ENCODE data around the gene TICRR.
"Not testable (repeated sequence)": the region's sequence is repeated elsewhere in the genome, so short reads cannot be mapped to it uniquely, and the experiment has no call there.

TICRR gene

DNA sequence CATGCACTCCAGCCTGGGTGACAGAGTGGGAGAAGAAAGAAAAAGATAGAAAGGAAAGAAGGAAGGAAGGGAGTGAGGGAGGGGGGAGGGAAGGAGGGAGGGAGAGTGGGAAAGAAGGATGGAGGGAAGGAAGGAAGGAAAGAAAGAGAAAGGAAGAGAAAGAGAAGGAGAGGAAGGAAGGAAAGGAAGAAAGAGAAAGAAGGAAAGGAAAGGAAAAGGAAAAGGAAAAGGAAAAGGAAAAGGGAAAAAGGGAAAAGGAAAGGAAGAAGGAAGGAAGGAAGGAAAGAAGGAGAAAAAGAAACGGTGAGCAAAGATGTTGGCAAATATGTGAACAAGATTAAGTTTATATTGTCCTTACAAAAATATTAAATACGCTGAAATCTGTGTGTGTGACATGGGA lies 36.2 kb upstream of the TICRR start:
- no peaks in the 10 kb centered on the region for H3K79me2 ChIP-seq (ENCODE audit: control insufficient read depth, insufficient read depth, low read length, poor library complexity)
- H3K79me1 ChIP-seq (ENCODE audit: low read length): no peaks in the 10 kb centered on the region
- H2BK12ac ChIP-seq (ENCODE audit: low read length): no peak overlapping the region
- no peaks in the 10 kb centered on the region for H3K27me3 ChIP-seq (ENCODE audit: insufficient read depth, low read length)
- peaks cover 8% of the 10 kb centered on the region for H3K9me3 ChIP-seq (ENCODE audit: insufficient read depth, low read depth, low read length)
- no peak overlapping the region for H3K23ac ChIP-seq (ENCODE audit: low read length)
- no peak overlapping the region for H3K4me3 ChIP-seq (ENCODE audit: low read depth, low read length)
- no peak overlapping the region for H2AK5ac ChIP-seq (ENCODE audit: low read length)
- H4K8ac ChIP-seq (ENCODE audit: low read depth, low read length): no peak overlapping the region
- no peak overlapping the region for H4K91ac ChIP-seq (ENCODE audit: low read depth, low read length)
- no peak overlapping the region for H3K27ac ChIP-seq (ENCODE audit: low read depth, low read length)
- DNase-seq: no peak
- no peak overlapping the region for H2AFZ ChIP-seq (ENCODE audit: insufficient read depth, low read length, poor library complexity)
- no peak overlapping the region for H3K9ac ChIP-seq (ENCODE audit: low read length)
- H3K4me1 ChIP-seq (ENCODE audit: control insufficient read depth in 1 of 2, insufficient read depth in 2 of 2, low read length in 2 of 2): no peaks in the 10 kb centered on the region
- H2BK120ac ChIP-seq (ENCODE audit: insufficient read depth, low read length, poor library complexity): no peak overlapping the region
- H3K4me2 ChIP-seq (ENCODE audit: low read length): no peak overlapping the region
- H3K36me3 ChIP-seq (ENCODE audit: control insufficient read depth in 1 of 2, insufficient read depth in 2 of 2, low read length in 2 of 2): no peaks in the 10 kb centered on the region
- no peak overlapping the region for H3K14ac ChIP-seq (ENCODE audit: low read length)
- H2BK5ac ChIP-seq (ENCODE audit: low read depth, low read length, poor library complexity): no peak overlapping the region
- no CpG with 5 or more reads among the region's 2 CpGs for WGBS (ENCODE audit: extremely low coverage, insufficient coverage, insufficient read length)
- H3K4ac ChIP-seq (ENCODE audit: low read depth, low read length): no peak overlapping the region
- H4K12ac ChIP-seq (ENCODE audit: low read depth, low read length): no peak overlapping the region
- H3K18ac ChIP-seq (ENCODE audit: low read length): no peak overlapping the region

DNA sequence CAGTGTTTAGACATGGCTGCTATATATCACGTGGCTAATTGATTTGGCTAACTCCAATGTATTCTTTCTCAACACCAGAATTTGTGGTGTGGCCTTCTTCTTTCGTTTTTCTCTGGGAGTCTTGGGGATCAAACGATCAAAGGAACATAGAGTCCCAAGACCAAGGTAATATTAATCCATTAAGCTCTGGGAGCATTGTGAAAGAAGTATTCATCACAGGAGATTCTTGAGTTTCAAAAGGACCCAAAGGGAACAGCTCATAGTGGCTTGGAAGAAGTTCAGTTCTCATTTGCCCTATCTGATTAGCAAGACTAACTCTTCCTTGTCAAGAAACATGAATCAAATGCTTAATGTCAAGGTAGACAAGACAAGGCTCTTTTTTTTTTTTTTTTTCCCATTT lies 32.9 kb upstream of the TICRR start:
- Histone ChIP-seq H2AFZ (ENCODE audit: insufficient read depth, low read length, poor library complexity) (no peak overlapping the region), H2BK12ac (ENCODE audit: low read length) (no peak overlapping the region), H4K12ac (ENCODE audit: low read depth, low read length) (no peak overlapping the region), H4K91ac (ENCODE audit: low read depth, low read length) (no peak overlapping the region), H2BK5ac (ENCODE audit: low read depth, low read length, poor library complexity) (no peak overlapping the region), H3K79me1 (ENCODE audit: low read length) (no peaks in the 10 kb centered on the region), H3K4me2 (ENCODE audit: low read length) (no peak overlapping the region), H3K9me3 (ENCODE audit: insufficient read depth, low read depth, low read length) (peaks cover 8% of the 10 kb centered on the region), H3K79me2 (ENCODE audit: control insufficient read depth, insufficient read depth, low read length, poor library complexity) (no peaks in the 10 kb centered on the region), H3K27ac (ENCODE audit: low read depth, low read length) (no peak overlapping the region), H2BK120ac (ENCODE audit: insufficient read depth, low read length, poor library complexity) (no peak overlapping the region), H2AK5ac (ENCODE audit: low read length) (no peak overlapping the region), H3K14ac (ENCODE audit: low read length) (no peak overlapping the region), H4K8ac (ENCODE audit: low read depth, low read length) (no peak overlapping the region), H3K4me1 (ENCODE audit: control insufficient read depth in 1 of 2, insufficient read depth in 2 of 2, low read length in 2 of 2) (no peaks in the 10 kb centered on the region), H3K4me3 (ENCODE audit: low read depth, low read length) (no peak overlapping the region), H3K36me3 (ENCODE audit: control insufficient read depth in 1 of 2, insufficient read depth in 2 of 2, low read length in 2 of 2) (no peaks in the 10 kb centered on the region), H3K9ac (ENCODE audit: low read length) (no peak overlapping the region), H3K4ac (ENCODE audit: low read depth, low read length) (no peak overlapping the region), H3K23ac (ENCODE audit: low read length) (no peak overlapping the region), H3K18ac (ENCODE audit: low read length) (no peak overlapping the region), H3K27me3 (ENCODE audit: insufficient read depth, low read length) (no peaks in the 10 kb centered on the region)
- DNase-seq: no peak
- no CpG with 5 or more reads among the region's 3 CpGs for WGBS (ENCODE audit: extremely low coverage, insufficient coverage, insufficient read length)

DNA sequence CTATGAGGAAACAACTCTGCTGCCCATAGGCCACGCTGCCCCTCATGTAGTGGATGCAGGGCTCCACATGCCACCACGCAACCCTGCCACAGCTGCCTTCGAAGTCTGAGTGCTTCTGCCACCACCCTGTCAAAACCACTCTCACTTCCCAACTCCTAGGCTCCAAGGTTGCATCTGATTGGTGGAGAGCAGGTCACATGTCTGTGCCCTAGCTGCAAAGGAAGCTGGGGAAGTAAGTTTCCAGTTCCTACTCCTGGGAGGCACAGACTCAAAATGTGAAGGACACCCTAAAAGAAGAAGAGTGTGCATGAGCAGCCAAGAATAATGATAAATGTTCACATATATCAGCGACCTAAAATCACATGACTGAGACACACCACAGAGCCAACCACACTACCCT lies 31.9 kb upstream of the TICRR start:
- Histone ChIP-seq H3K23ac (ENCODE audit: low read length) (no peak overlapping the region), H2BK120ac (ENCODE audit: insufficient read depth, low read length, poor library complexity) (no peak overlapping the region), H3K27ac (ENCODE audit: low read depth, low read length) (no peak overlapping the region), H3K14ac (ENCODE audit: low read length) (no peak overlapping the region), H3K79me1 (ENCODE audit: low read length) (no peaks in the 10 kb centered on the region), H3K18ac (ENCODE audit: low read length) (no peak overlapping the region), H3K4me2 (ENCODE audit: low read length) (no peak overlapping the region), H3K9me3 (ENCODE audit: insufficient read depth, low read depth, low read length) (peaks cover 5% of the 10 kb centered on the region), H2BK12ac (ENCODE audit: low read length) (no peak overlapping the region), H3K79me2 (ENCODE audit: control insufficient read depth, insufficient read depth, low read length, poor library complexity) (no peaks in the 10 kb centered on the region), H2AK5ac (ENCODE audit: low read length) (no peak overlapping the region), H3K9ac (ENCODE audit: low read length) (no peak overlapping the region), H3K36me3 (ENCODE audit: control insufficient read depth in 1 of 2, insufficient read depth in 2 of 2, low read length in 2 of 2) (no peaks in the 10 kb centered on the region), H4K12ac (ENCODE audit: low read depth, low read length) (no peak overlapping the region), H4K8ac (ENCODE audit: low read depth, low read length) (no peak overlapping the region), H3K4ac (ENCODE audit: low read depth, low read length) (no peak overlapping the region), H2AFZ (ENCODE audit: insufficient read depth, low read length, poor library complexity) (no peak overlapping the region), H3K4me3 (ENCODE audit: low read depth, low read length) (no peak overlapping the region), H4K91ac (ENCODE audit: low read depth, low read length) (no peak overlapping the region), H2BK5ac (ENCODE audit: low read depth, low read length, poor library complexity) (no peak overlapping the region), H3K27me3 (ENCODE audit: insufficient read depth, low read length) (no peaks in the 10 kb centered on the region), H3K4me1 (ENCODE audit: control insufficient read depth in 1 of 2, insufficient read depth in 2 of 2, low read length in 2 of 2) (no peaks in the 10 kb centered on the region)
- DNase-seq: no peak
- WGBS (ENCODE audit: extremely low coverage, insufficient coverage, insufficient read length): no CpG with 5 or more reads among the region's 4 CpGs

DNA sequence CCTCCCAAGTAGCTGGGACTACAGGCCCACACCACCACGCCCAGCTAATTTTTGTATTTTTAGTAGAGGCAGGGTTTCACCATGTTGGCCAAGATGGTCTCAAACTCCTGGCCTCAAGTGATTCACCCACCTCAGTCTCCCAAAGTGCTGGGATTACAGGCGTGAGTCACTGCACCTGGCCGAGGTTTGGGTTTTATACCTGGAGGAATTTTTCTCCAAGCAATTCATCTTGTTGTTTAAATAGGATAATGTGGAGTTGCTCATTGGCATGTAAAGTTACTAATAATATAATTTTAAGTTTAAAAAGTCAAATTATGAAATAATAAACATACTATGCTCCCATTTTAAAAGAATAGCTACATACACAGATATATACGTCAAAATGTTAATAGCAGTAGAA lies 26.1 kb upstream of the TICRR start:
- H4K91ac ChIP-seq (ENCODE audit: low read depth, low read length); H3K4me1 ChIP-seq (ENCODE audit: control insufficient read depth in 1 of 2, insufficient read depth in 2 of 2, low read length in 2 of 2); H3K79me2 ChIP-seq (ENCODE audit: control insufficient read depth, insufficient read depth, low read length, poor library complexity); H3K36me3 ChIP-seq (ENCODE audit: control insufficient read depth in 1 of 2, insufficient read depth in 2 of 2, low read length in 2 of 2); H3K4me3 ChIP-seq (ENCODE audit: low read depth, low read length); H3K4me2 ChIP-seq (ENCODE audit: low read length); DNase-seq; H4K12ac ChIP-seq (ENCODE audit: low read depth, low read length); H4K8ac ChIP-seq (ENCODE audit: low read depth, low read length); H3K79me1 ChIP-seq (ENCODE audit: low read length); H3K27ac ChIP-seq (ENCODE audit: low read depth, low read length); H3K4ac ChIP-seq (ENCODE audit: low read depth, low read length); H3K14ac ChIP-seq (ENCODE audit: low read length); H3K9ac ChIP-seq (ENCODE audit: low read length); H3K18ac ChIP-seq (ENCODE audit: low read length); H3K9me3 ChIP-seq (ENCODE audit: insufficient read depth, low read depth, low read length); H2AK5ac ChIP-seq (ENCODE audit: low read length); H2AFZ ChIP-seq (ENCODE audit: insufficient read depth, low read length, poor library complexity); H3K23ac ChIP-seq (ENCODE audit: low read length); H3K27me3 ChIP-seq (ENCODE audit: insufficient read depth, low read length); H2BK12ac ChIP-seq (ENCODE audit: low read length); H2BK120ac ChIP-seq (ENCODE audit: insufficient read depth, low read length, poor library complexity); H2BK5ac ChIP-seq (ENCODE audit: low read depth, low read length, poor library complexity): not testable (repeated sequence)
- WGBS (ENCODE audit: extremely low coverage, insufficient coverage, insufficient read length): no CpG with 5 or more reads among the region's 4 CpGs

All from trophoblast cell (in vitro differentiated cells and primary cell).